ENCODE measurements around the gene SAV1.
"Not testable (repeated sequence)": the region's sequence is repeated elsewhere in the genome, so short reads cannot be mapped to it uniquely, and the experiment has no call there.

The SAV1 gene

DNA sequence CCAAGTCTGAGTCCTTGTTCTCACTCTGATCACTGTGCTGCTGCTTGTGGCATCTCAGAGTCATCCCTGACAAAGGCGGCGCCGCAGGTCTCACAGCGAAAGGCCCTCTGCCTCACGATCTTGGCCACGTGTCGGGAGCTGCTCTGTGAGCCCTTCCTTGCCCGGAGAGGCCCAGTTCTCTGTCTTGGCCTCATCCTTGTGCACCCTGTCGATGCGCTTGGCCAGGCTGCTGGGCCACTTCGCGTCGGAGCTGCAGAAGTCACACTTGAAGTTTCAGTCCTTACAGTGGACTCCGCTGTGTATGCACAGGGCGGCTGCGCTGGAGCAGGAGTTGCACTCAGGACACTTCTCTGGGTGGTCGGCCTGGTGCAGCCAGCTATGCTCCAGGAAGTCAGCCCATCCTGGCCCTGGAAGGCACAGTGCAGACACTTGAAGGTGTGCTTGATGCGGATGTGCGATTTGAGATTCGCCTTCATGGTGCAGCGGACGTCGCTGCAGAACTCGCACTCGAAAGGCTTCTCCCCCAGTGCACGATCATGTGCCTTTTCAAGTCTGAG lies 36.4 kb upstream of the SAV1 start:
- no peaks in the 10 kb centered on the region for H3K27me3 ChIP-seq
- TF ChIP-seq CTCF (IDR thresholded peaks at IDR 0.05), result no peak
- no peak overlapping the region for H3K27ac ChIP-seq
- no peaks in the 10 kb centered on the region for H3K9me3 ChIP-seq
- H3K4me3 ChIP-seq (ENCODE audit: low read depth in 1 of 2, low read length in 1 of 2), result no peak overlapping the region
- no peaks in the 10 kb centered on the region for H3K4me1 ChIP-seq (ENCODE audit: control insufficient read depth in 1 of 2, insufficient read depth in 1 of 2, low read depth in 1 of 2, low read length in 1 of 2)
- H3K36me3 ChIP-seq, result no peaks in the 10 kb centered on the region

DNA sequence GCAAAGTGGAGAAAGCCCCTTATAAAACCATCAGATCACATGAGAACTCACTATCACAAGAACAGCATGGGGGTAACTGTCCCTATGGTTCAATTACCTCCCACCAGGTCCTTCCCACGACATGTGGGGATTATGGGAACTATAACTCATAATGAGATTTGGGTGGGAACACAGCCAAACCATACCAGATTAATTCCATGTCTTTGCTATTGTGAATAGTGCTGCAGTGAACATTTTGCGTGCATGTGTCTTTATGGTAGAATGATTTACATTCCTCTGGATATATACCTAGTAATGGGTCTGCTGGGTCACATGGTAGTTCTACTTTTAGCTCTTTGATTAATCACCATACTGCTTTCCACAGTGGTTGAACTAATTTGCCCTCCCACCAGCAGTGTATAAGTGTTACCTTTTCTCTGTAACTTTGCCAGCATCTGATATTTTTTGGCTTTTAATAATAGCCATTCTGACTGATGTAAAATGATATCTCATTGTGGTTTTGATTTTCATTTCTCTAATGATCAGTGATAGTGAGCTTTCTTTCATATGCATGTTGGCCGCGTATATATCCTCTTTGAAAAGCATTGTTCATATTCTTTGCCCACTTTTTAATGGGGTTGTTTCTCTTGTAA lies 29.7 kb upstream of the SAV1 start:
- H3K4me3 ChIP-seq (ENCODE audit: low read depth in 1 of 2, low read length in 1 of 2), result no peak overlapping the region
- no peak overlapping the region for H3K27ac ChIP-seq
- no peaks in the 10 kb centered on the region for H3K4me1 ChIP-seq (ENCODE audit: control insufficient read depth in 1 of 2, insufficient read depth in 1 of 2, low read depth in 1 of 2, low read length in 1 of 2)
- no peaks in the 10 kb centered on the region for H3K27me3 ChIP-seq
- no peaks in the 10 kb centered on the region for H3K9me3 ChIP-seq
- H3K36me3 ChIP-seq, result no peaks in the 10 kb centered on the region
- TF ChIP-seq CTCF (IDR thresholded peaks at IDR 0.05), result no peak

GRCh38 chr14:50694260-50694659 lies 26.2 kb upstream of the SAV1 start:
- H3K4me3 ChIP-seq (ENCODE audit: low read depth in 1 of 2, low read length in 1 of 2); H3K9me3 ChIP-seq; H3K27ac ChIP-seq; H3K4me1 ChIP-seq (ENCODE audit: control insufficient read depth in 1 of 2, insufficient read depth in 1 of 2, low read depth in 1 of 2, low read length in 1 of 2); H3K36me3 ChIP-seq; H3K27me3 ChIP-seq: not testable (repeated sequence)

- no peak for TF ChIP-seq CTCF (IDR thresholded peaks at IDR 0.05)
- no peaks in the 10 kb centered on the region for H3K27me3 ChIP-seq
Measured at GRCh38 chr14:50688875-50689274, 20.8 kb upstream of the SAV1 start.

DNA sequence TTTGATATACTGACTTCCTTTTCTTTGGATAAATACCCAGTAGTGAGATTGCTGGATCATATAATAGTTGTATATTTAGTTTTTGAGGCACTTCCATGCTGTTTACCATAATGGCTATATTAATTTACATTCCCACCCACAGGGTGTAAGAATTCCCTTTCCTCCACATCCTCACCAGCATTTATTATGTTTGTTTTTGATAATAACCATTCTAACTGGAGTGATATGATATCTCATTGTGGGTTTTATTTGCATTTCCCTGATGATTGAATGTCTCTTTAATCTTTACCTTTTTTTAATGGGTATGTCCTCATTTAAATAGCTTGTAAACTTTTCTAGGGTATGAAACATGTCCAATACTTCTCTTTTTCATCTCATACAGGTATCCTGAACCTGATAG lies 11.6 kb upstream of the SAV1 start:
- no peaks in the 10 kb centered on the region for H3K36me3 ChIP-seq
- H3K27me3 ChIP-seq, result no peaks in the 10 kb centered on the region

More at GRCh38 chr14:50688875-50689274, 20.8 kb upstream of the SAV1 start:
- Histone ChIP-seq H3K36me3 (no peaks in the 10 kb centered on the region), H3K4me3 (ENCODE audit: low read depth in 1 of 2, low read length in 1 of 2) (no peak overlapping the region), H3K27ac (no peak overlapping the region), H3K4me1 (ENCODE audit: control insufficient read depth in 1 of 2, insufficient read depth in 1 of 2, low read depth in 1 of 2, low read length in 1 of 2) (no peaks in the 10 kb centered on the region), H3K9me3 (no peaks in the 10 kb centered on the region)

More for the DNA sequence above, 11.6 kb upstream of the SAV1 start:
- Histone ChIP-seq H3K27ac (no peak overlapping the region), H3K9me3 (no peaks in the 10 kb centered on the region), H3K4me3 (ENCODE audit: low read depth in 1 of 2, low read length in 1 of 2) (no peak overlapping the region), H3K4me1 (ENCODE audit: control insufficient read depth in 1 of 2, insufficient read depth in 1 of 2, low read depth in 1 of 2, low read length in 1 of 2) (peaks cover 0 to 10% of the 10 kb centered on the region in 2 experiments)
- TF ChIP-seq CTCF (IDR thresholded peaks at IDR 0.05), result no peak
